DLD1 (cell line): ENCODE data around the gene C2orf92.

Experiments
- in situ Hi-C: cut with HindIII; loops from 2 replicates; pipeline ENCODE4 v1.10.0; 2017; ENCODE audit warnings: low sequenced_read_pairs

The C2orf92 gene

GRCh38 chr2:97712693-97713295, 43.3 kb downstream of the C2orf92 start:
- in situ Hi-C loops = no loop called here

- in situ Hi-C loops = no loop called here
These were observed 44.0 kb downstream of the C2orf92 start, which contains the start of gene ZAP70 for GRCh38 chr2:97713296-97714083. TSS of gene ZAP70 (plus strand) at chr2:97713576. CDS start at chr2:97724037, 10,461 bp downstream.

GRCh38 chr2:97714084-97714949, 44.8 kb downstream of the C2orf92 start:
- in situ Hi-C loops = no loop called here

- in situ Hi-C loops = no loop called here
These were observed 45.6 kb downstream of the C2orf92 start for GRCh38 chr2:97714950-97715652.

GRCh38 chr2:97715951-97716694, 46.6 kb downstream of the C2orf92 start:
- in situ Hi-C loops = no loop called here

DNA sequence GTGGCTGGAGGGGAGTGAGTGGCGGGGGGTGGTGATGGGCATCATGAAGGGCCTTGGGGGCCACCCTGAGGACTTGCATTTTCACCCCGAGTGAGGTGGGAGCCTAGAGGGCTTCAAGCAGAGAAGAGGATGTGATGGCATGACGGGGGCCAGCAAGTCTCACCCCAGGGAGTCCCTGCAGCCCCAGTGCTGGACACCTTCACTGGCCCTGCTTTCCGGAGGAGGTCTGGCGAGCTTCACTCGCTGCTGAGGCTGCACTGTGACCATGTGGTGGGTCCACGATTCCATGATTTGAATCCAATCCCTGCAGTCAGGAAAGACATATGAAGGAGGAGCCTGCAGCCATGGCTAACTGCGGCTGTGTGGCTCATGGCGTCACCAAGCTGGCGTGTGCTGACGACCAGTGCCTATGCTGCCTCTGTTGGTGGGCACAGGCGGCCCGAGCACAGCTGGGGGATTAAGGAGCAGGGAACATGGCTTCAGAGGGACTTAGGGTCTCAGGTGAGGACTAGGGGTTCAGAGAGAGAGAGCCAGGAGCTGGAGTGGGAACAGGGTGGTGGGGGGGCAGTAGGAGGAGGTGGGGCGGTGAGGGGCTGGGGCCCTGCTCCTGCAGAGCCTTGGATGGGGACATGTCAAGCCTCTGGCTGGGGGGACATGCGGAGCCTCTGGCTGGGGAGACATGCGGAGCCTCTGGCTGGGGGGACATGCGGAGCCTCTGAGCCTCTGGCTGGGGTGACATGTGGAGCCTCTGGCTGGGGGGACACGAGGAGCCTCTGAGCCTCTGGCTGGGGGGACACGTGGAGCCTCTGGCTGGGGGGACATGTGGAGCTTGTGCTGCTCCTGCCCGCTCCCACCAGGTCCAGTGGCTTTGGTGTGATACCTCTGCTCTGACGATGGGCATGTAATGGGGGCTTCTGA, 47.4 kb downstream of the C2orf92 start:
- in situ Hi-C loops = no loop called here

DNA sequence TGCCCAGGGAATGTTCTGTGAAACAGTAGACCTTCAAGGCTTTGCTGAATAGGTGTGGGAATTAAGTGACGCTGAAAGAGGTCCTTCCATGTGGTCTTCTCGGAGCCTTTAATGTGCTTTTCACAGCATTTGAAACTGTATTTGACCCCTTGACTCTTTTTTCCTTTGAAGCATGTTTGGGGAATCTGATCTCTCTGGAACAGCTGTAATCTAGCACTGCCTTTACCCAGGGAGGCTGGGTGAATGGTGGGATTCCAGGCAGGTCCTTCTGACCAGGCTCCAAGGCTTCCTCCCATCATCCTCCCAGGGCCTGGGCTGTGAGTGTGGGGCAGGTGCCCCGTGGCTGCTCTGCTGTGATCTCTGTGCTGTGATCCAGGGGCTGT, 48.1 kb downstream of the C2orf92 start:
- in situ Hi-C loops = no loop called here

- in situ Hi-C loops = no loop called here
These were observed 48.8 kb downstream of the C2orf92 start for GRCh38 chr2:97718051-97718882.

GRCh38 chr2:97718942-97719341, 49.4 kb downstream of the C2orf92 start:
- in situ Hi-C loops = no loop called here

DNA sequence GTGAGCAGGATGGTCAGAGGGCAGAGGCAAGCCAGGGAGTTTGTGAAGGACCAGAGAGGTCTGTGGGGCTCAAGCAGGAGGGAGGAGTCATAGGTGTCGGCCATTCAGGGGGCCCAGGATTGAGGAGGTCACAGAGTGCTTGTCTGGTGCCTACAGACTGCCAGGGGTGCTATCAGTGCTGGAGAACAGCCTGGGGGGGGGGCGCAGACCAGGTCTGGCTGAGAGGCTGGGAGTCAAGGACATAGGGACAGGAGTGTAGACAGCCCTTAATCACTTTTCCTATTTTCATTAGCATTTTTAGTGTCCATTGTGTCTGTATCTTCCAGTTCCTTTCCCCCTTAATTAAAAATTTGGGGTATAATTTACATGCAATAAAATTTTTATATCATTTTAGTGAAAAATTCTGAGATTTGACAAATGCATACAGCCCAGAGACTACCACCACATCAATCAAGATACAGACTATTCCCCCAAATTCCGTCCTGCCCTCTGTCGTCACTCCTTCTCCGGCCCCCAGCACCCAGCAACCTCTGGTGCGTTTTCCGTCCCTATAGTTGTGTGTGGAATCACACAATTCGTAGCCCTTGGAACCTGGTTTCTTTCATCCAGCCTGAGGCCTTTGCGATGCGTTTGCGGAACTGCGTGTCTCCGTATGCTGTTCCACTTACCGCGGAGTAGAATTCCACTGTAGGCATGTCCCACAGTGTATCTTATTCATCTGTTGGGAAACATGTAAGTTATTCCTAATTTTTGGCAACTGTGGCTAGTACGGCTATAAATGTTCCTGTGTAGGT, 50.0 kb downstream of the C2orf92 start:
- in situ Hi-C loops = no loop called here

DNA sequence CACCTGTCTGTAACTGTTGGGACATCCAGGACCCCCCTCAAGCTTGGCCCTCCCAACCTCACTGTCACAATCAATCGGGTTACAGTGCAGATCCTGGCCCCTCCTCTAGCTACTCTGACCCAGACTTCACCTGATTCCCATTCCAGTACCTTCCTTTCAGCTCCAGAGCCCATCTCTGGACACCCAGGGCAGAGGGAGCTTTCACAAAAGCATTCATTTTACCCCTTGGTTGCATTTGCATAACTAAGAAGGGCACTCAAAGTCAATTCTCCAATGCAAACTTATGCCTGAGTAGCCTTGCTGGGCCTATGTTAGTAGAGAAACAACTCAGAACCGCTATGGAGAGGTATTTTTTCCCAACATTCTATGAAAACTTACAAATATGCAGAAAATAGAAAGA, 51.2 kb downstream of the C2orf92 start:
- in situ Hi-C loops = no loop called here

DNA sequence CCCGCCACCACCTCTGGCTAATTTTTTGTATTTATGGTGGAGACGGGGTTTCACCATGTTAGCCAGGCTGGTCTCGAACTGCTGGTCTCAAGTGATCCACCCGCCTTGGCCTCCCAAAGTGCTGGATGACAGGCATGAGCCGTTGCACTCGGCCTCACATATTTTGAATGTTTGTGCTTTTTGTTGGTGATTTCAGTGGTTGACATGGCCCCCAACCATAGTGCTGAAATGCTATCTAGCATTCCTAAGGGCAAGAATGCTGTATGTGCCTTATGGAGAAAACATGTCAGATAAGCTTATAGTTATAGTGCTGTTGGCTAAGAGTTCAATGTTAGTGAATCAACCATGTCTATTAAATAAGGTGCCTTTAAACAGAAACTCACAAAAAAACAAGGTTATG, 52.7 kb downstream of the C2orf92 start:
- in situ Hi-C loops = no loop called here

GRCh38 chr2:97723156-97724072, 53.9 kb downstream of the C2orf92 start:
- in situ Hi-C loops = no loop called here

- in situ Hi-C loops = no loop called here
These were observed 54.5 kb downstream of the C2orf92 start for GRCh38 chr2:97724073-97724410.

- in situ Hi-C loops = no loop called here
These were observed 55.0 kb downstream of the C2orf92 start for GRCh38 chr2:97724501-97724900.

DNA sequence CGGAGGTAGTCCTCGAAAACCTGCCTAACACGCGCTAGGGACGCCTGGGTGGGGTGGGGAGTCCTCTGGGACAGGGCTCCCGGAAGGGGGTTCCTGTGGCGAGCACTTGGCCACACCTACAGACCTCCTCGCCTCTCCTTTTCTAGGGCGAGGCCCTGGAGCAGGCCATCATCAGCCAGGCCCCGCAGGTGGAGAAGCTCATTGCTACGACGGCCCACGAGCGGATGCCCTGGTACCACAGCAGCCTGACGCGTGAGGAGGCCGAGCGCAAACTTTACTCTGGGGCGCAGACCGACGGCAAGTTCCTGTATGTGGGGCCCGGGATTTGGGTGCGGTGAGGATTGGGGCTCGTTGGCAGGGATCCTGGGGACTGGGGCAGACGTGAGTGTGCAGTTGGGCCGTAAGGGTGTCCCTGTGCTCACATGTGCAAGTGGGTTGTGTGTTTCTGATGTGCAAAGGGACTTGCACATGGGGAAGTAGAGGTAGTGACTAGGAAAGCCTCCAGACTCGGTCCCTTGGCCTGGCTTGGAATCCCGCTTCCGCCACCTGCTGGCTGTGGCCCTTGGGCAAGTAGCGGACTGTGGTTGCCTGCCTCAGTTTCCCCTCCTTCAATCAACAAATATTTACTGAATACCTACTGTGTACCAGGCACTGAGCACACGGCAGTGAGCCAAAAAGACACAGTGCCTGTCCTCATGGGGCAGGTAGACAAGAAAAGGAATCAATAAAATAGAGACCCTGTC, 55.6 kb downstream of the C2orf92 start:
- in situ Hi-C loops = no loop called here
